Stimulated activated CD4-positive, alpha-beta T cell treated with anti-CD3 and anti-CD28 coated beads, Interleukin-2, amount 100 ng/mL, for 24 hours (primary cell): ENCODE data around the gene C1QTNF4.
A peak's percentile ranks its signal among the peaks of the same experiment; 100 is the strongest.
"Not testable (repeated sequence)": the region's sequence is repeated elsewhere in the genome, so short reads cannot be mapped to it uniquely, and the experiment has no call there.

Experiments used
- DNase-seq, 2 donors: peaks; one replicate each; pipeline ENCODE4 v3.0.0-alpha.2; 2020

C1QTNF4 gene

DNA sequence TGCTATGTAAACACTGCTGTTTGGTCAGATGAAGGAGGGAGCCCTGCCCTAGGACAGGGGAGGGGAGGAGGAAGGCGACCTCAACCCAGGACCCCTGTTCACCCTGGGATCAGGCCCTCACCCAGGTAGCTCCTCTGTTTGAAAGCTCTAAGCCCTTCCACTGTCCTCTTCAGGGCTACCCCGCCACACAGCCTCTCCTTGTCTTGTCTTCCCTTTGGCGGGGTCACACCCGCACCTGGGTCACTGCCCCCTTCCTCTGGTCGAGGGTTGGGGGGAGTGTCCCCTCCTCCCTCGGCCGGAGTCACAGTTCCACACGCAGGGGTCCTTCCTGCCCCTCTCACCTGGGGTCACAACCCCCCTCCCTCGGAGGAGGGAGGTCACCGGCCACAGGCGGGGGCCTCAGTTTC lies 29.3 kb downstream of the C1QTNF4 start:
- peak in 1 of 2 donors; percentile 24 for DNase-seq

DNA sequence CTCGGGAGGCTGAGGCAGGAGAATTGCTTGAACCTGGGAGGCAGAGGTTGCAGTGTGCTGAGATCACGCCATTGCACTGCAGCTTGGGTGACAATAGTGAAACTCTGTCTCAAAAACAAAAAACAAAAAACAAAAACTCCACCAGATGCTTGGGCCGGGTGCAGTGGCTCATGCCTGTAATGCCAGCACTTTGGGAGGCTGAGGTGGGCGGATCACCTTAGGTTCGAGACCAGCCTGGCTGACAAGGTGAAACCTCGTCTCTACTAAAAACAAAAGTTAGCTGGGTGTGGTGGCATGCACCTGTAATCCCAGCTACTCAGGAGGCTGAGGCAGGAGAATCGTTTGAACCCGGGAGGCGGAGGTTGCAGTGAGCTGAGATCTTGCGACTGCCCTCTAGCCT lies 29.8 kb downstream of the C1QTNF4 start:
- DNase-seq = not testable (repeated sequence)

DNA sequence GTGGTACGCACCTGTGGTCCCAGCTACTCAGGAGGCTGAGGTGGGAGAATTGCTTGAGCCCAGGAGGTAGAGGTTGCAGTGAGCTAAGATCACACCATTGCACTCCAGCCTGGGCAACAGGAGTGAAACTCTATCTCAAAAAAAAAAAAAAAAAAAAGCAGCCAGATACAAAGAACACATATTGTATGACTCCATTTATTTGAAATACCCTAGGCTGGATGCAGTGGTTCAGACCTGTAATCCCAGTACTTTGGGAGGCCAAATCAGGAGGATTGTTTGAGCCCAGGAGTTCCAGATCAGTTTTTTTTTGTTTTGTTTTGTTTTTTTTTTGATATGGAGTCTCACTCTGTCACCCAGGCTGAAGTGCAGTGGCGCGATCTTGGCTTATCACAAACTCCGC lies 31.8 kb downstream of the C1QTNF4 start:
- not testable (repeated sequence) for DNase-seq

DNA sequence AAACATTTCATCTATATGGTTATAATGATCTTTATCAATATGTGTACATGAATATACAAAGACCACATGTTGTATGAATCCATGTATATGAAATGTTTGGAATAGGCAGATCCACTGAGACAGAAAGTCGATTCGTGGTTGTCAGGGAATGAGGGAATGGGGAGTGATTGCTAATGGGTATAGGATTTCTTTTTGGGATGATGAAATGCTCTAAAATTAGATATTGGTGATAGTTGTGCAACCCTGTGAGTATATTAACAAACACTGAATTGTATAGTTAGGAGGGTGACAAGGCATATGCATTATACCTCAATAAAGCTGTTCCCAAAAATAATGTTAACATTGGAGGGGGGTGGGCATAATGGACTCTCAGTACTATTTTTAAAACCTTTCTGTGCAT lies 33.8 kb downstream of the C1QTNF4 start:
- DNase-seq = no peak

DNA sequence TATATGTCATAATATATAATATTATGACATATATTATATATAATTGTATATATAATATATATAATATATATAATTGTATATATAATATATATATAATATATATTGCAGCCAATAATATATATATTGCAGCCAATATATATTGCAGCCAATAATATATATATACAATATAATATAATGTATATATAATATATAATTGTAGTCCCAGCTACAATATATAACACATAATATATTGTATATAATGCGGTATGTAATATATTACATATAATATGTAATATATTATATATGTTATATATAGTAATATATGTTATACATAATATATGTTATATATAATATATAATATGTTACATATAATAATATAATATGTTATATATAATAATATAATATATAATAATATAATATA lies 35.5 kb downstream of the C1QTNF4 start:
- no peak for DNase-seq

DNA sequence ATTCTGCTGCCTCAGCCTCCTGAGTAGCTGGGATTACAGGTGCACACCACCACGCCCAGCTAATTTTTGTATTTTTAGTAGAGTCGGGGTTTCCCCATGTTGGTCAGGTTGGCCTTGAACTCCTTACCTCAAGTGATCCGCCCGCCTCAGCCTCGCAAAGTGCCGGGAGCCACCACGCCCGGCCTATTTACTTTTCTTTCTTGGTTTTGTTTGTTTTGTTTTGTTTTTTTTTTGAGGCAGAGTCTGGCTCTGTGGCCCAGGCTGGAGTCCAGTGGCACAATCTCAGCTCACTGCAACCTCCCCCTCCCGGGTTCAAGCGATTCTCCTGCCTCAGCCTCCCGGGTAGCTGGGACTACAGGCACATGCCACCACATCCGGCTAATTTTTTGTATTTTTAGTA lies 37.2 kb downstream of the C1QTNF4 start:
- not testable (repeated sequence) for DNase-seq

DNA sequence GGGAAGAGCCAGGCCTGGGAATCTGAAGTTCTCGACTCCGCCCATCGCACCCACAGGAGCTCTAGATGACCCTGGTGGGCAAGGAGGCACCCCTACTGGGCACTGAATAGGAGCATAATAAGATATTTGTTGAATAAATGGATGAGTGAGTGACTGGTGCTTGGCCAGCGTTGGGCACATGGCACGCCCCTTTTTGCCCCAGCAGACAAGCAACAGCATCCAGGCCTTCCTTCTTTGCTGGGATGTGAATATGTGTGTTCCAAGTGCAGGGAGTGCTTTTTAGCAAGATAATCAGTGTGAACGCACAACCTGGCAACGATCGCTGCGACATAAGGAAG lies 40.8 kb downstream of the C1QTNF4 start:
- DNase-seq = no peak

DNA sequence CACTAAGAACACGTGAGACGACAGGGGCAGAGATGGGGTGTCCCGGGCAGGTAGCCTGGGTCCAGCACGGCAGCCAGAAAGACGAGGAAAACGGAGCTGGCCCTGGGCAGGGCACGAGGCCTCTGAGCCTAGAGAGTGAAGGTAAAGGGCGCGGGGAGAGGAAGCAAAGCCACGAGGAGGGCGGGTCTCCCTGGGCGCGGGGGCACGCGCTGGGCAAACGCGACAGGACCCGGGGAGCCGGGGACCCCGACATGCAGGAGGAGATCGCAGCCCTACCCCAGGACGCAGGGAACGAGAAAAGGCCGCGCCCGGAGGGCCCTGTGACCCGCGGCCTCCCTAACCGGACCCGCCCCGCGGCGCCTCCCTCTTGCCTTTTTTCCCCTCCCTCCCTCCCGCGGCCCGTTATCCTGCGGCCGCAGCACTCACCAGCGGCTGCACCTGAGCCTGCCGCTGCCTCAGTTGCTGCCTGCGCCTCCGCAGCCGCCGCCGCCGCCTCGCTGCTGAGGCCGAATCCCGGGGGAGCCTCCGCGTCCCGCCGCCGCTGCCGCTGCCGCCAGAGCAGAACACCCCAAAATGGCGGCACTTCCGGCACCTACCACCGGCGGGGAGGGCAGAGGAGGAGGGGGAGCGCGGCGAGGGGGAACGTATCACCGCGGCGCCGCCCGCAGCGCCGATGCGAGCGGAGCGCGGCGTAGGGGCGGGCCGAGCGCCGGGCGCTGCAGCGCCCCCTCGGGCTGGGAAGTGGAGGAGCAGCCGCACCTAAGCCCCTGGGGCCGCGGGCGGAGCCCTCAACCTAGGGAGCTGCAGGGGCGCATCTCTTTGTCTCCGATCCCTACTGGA lies 41.4 kb downstream of the C1QTNF4 start, which contains the start of gene CELF1:
TSS of gene CELF1 (minus strand) at position 567 of the 840 bp plus-strand sequence. CDS start 53,609 bp downstream, outside the sequence.
- DNase-seq = peak; percentile 92 to 94

- DNase-seq = no peak
These were observed 42.1 kb downstream of the C1QTNF4 start for GRCh38 chr11:47552056-47552565.

GRCh38 chr11:47551086-47551485 lies 43.1 kb downstream of the C1QTNF4 start:
- DNase-seq = no peak

DNA sequence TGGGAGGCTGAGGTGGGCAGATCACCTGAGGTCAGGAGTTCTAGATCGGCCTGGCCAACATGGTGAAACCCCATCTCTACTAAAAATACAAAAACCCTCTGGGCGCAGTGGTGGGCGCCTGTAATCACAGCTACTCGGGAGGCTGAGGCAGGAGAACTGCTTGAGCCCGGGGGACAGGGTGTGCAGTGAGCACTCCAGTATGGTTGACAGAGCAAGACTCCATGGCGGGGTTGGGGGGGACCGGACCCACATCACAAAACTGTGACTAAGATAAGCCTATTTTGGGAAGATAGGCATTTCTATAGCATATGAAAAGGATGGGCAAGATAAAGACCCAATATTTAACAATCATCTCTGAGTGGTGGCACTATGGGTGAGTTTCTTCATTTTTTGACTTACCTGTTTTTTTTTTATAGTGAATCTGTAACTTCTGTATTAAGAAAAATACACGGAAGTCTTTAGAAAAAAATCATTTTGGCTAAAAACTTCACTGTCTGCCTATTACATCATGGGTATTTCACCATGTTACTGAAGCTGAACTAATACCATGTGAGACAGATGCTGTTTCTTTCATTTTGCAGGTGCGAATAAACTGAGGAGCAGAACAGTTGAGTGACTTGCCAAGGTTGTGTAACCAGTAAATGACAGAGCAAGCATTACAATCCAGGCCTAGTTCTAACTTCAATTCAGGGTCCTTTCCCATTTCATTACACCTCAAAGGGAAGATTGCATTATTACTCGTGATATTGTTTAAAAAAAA lies 43.7 kb downstream of the C1QTNF4 start:
- no peak for DNase-seq

- not testable (repeated sequence) for DNase-seq
These were observed 47.9 kb downstream of the C1QTNF4 start for GRCh38 chr11:47546274-47546673.

- no peak for DNase-seq
These were observed 48.9 kb downstream of the C1QTNF4 start for GRCh38 chr11:47545298-47545697.

- no peak for DNase-seq
These were observed 53.1 kb downstream of the C1QTNF4 start for GRCh38 chr11:47541070-47541469.

GRCh38 chr11:47539681-47540039 lies 54.6 kb downstream of the C1QTNF4 start:
- DNase-seq = no peak
